SK-N-SH treated with all-trans-retinoic acid at 6 μM for 48 hours (cell line): ENCODE measurements around the gene SCFD2.

Experiments used
- BACH2 ChIP-seq: fragments of 250-450 bp; sonication (Bioruptor Pico); IDR thresholded peaks from 2 replicates; pipeline ENCODE4 v1.9.0; 2021; ENCODE audit warnings: mild to moderate bottlenecking, borderline replicate concordance
- CREB5 ChIP-seq: fragments of 250-450 bp; sonication (Bioruptor Pico); IDR thresholded peaks from 2 replicates; pipeline ENCODE4 v1.5.1; 2020; ENCODE audit warnings: low read depth, mild to moderate bottlenecking, moderate library complexity
- ESRRG ChIP-seq: fragments of 250-450 bp; sonication (Bioruptor Pico); IDR thresholded peaks from 2 replicates; pipeline ENCODE4 v1.6.1; 2021; ENCODE audit warnings: mild to moderate bottlenecking
- ISL1 ChIP-seq: fragments of 250-450 bp; sonication (Bioruptor Pico); IDR thresholded peaks from 2 replicates; pipeline ENCODE4 v2.1.2; 2022; ENCODE audit warnings: mild to moderate bottlenecking, moderate library complexity
- POU6F1 ChIP-seq: fragments of 250-450 bp; sonication (Bioruptor Pico); IDR thresholded peaks from 2 replicates; pipeline ENCODE4 v1.8.0; 2021; ENCODE audit warnings: low read depth, mild to moderate bottlenecking, moderate library complexity, borderline replicate concordance
- RARB ChIP-seq: fragments of 250-450 bp; sonication (Bioruptor Pico); IDR thresholded peaks from 2 replicates; pipeline ENCODE4 v1.8.0; 2021; ENCODE audit warnings: mild to moderate bottlenecking, moderate library complexity
- TOX ChIP-seq: fragments of 250-450 bp; sonication (Bioruptor Pico); IDR thresholded peaks from 2 replicates; pipeline ENCODE4 v1.8.0; 2021; ENCODE audit warnings: mild to moderate bottlenecking, moderate library complexity, borderline replicate concordance
- TSHZ2 ChIP-seq: fragments of 250-450 bp; sonication (Bioruptor Pico); IDR thresholded peaks from 2 replicates; pipeline ENCODE4 v1.5.0; 2020; ENCODE audit warnings: mild to moderate bottlenecking, moderate library complexity
- ZC3H10 ChIP-seq: fragments of 250-450 bp; sonication (Bioruptor Pico); IDR thresholded peaks from 2 replicates; pipeline ENCODE4 v1.5.1; 2021; ENCODE audit warnings: mild to moderate bottlenecking, moderate library complexity
- ZNF8 ChIP-seq: fragments of 450-650 bp; formaldehyde crosslinking; IDR thresholded peaks from 2 replicates; pipeline ENCODE4 v1.5.0; 2020; ENCODE audit warnings: mild to moderate bottlenecking, moderate library complexity

GRCh38 chr4:52966781-52967180 is 399.1 kb downstream of the SCFD2 start:
- TF ChIP-seq ESRRG (CRISPR knock-in tag) (no peak), BACH2 (CRISPR knock-in tag) (no peak), CREB5 (CRISPR knock-in tag) (no peak), ZNF8 (no peak), RARB (no peak), TSHZ2 (CRISPR knock-in tag) (no peak), ISL1 (CRISPR knock-in tag) (no peak), POU6F1 (no peak), TOX (CRISPR knock-in tag) (no peak), ZC3H10 (no peak)
